ENCODE results near the gene FCRL4.

Gene FCRL4

DNA sequence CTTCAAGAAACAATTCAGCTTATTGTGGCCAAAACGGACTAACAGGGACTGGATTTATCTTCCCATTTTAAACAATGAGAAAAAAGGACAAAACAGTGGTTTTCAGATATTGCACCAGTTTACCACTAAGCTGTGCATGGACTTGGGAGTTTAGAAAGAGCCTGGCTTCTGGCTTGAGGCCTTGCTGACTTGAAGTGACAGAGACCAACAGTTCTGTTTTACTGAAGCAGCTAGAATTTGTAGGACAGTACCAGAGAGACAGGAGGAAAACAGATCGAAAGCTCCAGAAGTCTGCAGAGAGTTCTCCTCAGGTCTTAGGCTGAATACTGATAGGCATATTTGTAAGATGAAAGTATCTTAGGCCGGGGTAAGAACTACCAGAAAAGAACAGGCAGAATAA is 20.5 kb downstream of the FCRL4 start:
- Histone ChIP-seq H3K9me3 (no peaks in the 10 kb centered on the region), H3K4me1 (ENCODE audit: control insufficient read depth in 1 of 2, insufficient read depth in 1 of 2, low read depth in 1 of 2, low read length in 1 of 2) (peaks cover 0 to 11% of the 10 kb centered on the region in 2 experiments), H3K27me3 (peaks cover 41% of the 10 kb centered on the region), H3K4me3 (ENCODE audit: low read depth in 1 of 2, low read length in 1 of 2) (no peak overlapping the region), H3K27ac (no peak overlapping the region), H3K36me3 (no peaks in the 10 kb centered on the region)
- TF ChIP-seq, protein P1, sequence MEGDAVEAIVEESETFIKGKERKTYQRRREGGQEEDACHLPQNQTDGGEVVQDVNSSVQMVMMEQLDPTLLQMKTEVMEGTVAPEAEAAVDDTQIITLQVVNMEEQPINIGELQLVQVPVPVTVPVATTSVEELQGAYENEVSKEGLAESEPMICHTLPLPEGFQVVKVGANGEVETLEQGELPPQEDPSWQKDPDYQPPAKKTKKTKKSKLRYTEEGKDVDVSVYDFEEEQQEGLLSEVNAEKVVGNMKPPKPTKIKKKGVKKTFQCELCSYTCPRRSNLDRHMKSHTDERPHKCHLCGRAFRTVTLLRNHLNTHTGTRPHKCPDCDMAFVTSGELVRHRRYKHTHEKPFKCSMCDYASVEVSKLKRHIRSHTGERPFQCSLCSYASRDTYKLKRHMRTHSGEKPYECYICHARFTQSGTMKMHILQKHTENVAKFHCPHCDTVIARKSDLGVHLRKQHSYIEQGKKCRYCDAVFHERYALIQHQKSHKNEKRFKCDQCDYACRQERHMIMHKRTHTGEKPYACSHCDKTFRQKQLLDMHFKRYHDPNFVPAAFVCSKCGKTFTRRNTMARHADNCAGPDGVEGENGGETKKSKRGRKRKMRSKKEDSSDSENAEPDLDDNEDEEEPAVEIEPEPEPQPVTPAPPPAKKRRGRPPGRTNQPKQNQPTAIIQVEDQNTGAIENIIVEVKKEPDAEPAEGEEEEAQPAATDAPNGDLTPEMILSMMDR (IDR thresholded peaks at IDR 0.05), result no peak

GRCh38 chr1:157575744-157576143 is 22.1 kb downstream of the FCRL4 start:
- Histone ChIP-seq H3K36me3 (no peaks in the 10 kb centered on the region), H3K27me3 (peaks cover 27% of the 10 kb centered on the region), H3K4me1 (ENCODE audit: control insufficient read depth in 1 of 2, insufficient read depth in 1 of 2, low read depth in 1 of 2, low read length in 1 of 2) (peaks cover 0 to 5% of the 10 kb centered on the region in 2 experiments), H3K9me3 (no peaks in the 10 kb centered on the region), H3K27ac (no peak overlapping the region), H3K4me3 (ENCODE audit: low read depth in 1 of 2, low read length in 1 of 2) (no peak overlapping the region)
- TF ChIP-seq, protein P1 (IDR thresholded peaks at IDR 0.05), result no peak

- Histone ChIP-seq H3K9me3 (no peaks in the 10 kb centered on the region), H3K36me3 (no peaks in the 10 kb centered on the region), H3K27ac (no peak overlapping the region), H3K4me1 (ENCODE audit: control insufficient read depth in 1 of 2, insufficient read depth in 1 of 2, low read depth in 1 of 2, low read length in 1 of 2) (no peaks in the 10 kb centered on the region), H3K4me3 (ENCODE audit: low read depth in 1 of 2, low read length in 1 of 2) (no peak overlapping the region), H3K27me3 (peaks cover 25% of the 10 kb centered on the region)
- TF ChIP-seq, protein P1 (IDR thresholded peaks at IDR 0.05), result no peak
These were observed 23.0 kb downstream of the FCRL4 start for GRCh38 chr1:157574836-157575235.

DNA sequence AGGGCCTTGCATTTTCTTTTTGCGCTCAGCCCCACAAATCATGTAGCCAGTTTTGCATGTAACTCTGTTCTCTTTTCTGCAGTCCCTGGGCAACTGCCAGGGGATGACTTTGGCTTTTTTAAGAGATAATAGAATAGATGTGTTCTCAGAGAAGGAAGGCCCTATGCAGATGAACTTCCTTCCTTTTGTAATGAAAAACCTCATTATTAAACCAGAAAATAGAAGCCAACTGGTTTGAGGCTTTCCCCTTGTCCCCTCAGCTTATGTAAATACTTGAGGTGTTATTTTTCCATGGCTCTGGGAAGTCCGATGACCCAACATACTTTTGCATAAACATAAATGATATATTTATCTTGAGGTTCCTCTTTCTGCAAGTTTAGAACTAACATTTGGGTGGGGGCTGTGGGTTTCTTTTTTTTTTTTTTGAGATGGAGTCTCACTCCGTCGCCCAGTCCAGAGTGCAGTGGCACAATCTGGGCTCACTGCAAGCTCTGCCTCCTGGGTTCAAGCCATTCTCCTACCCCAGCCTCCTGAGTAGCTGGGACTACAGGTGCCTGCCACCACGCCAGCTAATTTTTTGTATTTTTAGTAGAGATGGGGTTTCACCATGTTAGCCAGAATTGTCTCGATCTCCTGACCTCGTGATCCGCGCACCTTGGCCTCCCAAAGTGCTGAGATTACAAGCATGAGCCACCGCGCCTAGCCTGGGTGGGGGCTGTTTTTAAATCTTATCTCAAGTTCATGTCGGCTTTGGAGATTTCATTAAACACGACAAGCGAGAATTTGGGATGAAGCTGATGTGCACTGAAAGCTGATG is 31.2 kb downstream of the FCRL4 start:
- Histone ChIP-seq H3K4me1 (ENCODE audit: control insufficient read depth in 1 of 2, insufficient read depth in 1 of 2, low read depth in 1 of 2, low read length in 1 of 2) (no peaks in the 10 kb centered on the region), H3K27me3 (peaks cover 16% of the 10 kb centered on the region), H3K36me3 (no peaks in the 10 kb centered on the region), H3K27ac (no peak overlapping the region), H3K4me3 (ENCODE audit: low read depth in 1 of 2, low read length in 1 of 2) (no peak overlapping the region), H3K9me3 (no peaks in the 10 kb centered on the region)
- TF ChIP-seq, protein P1 (IDR thresholded peaks at IDR 0.05), result no peak

GRCh38 chr1:157562515-157562914 is 35.4 kb downstream of the FCRL4 start:
- Histone ChIP-seq H3K27ac (no peak overlapping the region), H3K9me3 (no peaks in the 10 kb centered on the region)
- TF ChIP-seq, protein P1 (IDR thresholded peaks at IDR 0.05), result no peak

More at GRCh38 chr1:157562515-157562914, 35.4 kb downstream of the FCRL4 start:
- peaks cover 3% of the 10 kb centered on the region for H3K27me3 ChIP-seq
- H3K36me3 ChIP-seq, result no peaks in the 10 kb centered on the region
- H3K4me3 ChIP-seq (ENCODE audit: low read depth in 1 of 2, low read length in 1 of 2), result no peak overlapping the region
- H3K4me1 ChIP-seq (ENCODE audit: control insufficient read depth in 1 of 2, insufficient read depth in 1 of 2, low read depth in 1 of 2, low read length in 1 of 2), result no peaks in the 10 kb centered on the region

All from neutrophil (primary cell).